GM18507 (cell line): ENCODE results near the gene CCNDBP1.
"Not testable (repeated sequence)": the region's sequence is repeated elsewhere in the genome, so short reads cannot be mapped to it uniquely, and the experiment has no call there.

Experiments
- DNase-seq: peaks from one replicate; pipeline ENCODE4 v3.0.0; 2011; ENCODE audit warnings: low read depth; ENCODE audit not compliant: insufficient read length; ENCODE audit errors: extremely low spot score
- FAIRE-seq: peaks from 2 replicates; lab custom pipeline; 2011; peaks lifted over from hg19 to GRCh38; lab: Jason Lieb, UNC

CCNDBP1 gene

DNA sequence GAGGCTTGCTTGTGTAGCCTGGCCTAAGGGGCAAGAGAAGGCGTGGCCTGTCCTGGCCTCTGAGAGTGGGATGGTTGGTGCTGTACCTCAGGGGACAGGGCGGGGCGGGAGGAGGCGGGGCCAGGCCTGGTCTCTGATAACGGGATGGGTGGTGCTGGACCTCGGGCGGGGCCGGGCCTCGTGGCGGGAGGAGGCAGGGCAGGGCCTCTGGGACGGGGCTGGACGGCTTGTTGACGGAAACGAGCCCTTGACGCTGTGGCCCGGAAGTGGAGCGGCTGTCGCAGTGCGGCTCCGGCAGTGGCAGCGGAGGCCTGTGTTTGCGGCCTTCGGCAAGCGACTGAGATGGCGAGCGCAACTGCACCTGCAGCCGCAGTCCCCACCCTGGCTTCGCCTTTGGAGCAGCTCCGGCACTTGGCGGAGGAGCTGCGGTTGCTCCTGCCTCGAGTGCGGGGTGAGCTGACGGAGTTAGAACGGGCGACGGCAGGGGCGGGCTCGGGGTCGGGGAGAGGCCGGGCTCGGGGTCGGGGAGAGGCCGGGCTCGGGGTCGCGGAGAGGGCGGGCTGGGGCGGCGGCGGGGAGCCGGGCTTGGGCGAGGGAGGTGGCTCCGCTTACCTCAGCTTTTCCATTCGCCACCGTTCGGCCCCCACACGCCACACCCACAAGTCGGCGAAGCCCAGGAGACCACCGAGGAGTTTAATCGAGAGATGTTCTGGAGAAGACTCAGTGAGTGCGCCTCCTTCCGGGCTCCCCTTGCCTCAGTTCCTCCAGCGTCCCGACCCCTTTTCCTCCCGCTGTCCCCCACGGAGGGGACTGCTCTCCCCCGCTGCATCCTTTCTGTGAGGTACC is at the start of gene CCNDBP1:
Gene CCNDBP1 (plus strand): TSS at position 247 of the 846 bp plus-strand sequence. CDS start 96 bp downstream, at position 343.
- FAIRE-seq (peak; percentile 99), DNase-seq (peak; percentile 98)

DNA sequence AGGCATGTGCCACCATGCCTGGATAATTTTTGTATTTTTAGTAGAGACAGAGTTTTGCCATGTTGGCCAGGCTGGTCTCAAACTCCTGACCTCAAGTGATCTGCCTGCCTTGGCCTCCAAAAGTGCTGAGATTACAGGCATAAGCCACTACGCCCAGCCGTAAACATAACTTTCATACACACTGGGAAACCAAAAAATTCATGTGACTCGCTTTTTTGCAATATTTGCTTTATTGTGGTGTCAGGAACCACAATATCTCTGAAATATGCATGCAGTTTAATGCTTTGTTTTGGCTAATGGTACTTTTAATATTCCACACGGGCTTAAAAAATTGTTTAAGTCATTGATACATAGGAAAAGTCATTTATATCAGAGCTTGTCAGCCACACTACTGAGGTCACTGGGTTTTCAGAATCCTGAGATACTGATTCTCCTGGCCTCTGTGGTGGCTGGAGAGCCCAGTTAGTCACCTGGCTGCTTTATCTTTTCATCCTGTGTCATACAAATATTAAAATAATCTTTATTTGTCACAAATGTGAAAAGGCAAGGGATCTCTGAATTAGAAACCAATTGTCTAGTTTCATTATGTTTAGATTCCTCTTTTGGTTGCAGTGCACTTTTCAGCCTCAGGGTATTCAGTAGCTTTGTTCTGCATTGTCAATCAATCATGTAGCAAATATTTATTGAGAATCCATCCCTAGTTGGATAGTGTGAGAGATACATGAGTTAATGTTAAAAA is 41.8 kb upstream of the CCNDBP1 start:
- DNase-seq (no peak), FAIRE-seq (peak; percentile 69)

GRCh38 chr15:43144512-43144911 is 40.7 kb upstream of the CCNDBP1 start:
- no peak for DNase-seq
- FAIRE-seq, result peak; percentile 78

DNA sequence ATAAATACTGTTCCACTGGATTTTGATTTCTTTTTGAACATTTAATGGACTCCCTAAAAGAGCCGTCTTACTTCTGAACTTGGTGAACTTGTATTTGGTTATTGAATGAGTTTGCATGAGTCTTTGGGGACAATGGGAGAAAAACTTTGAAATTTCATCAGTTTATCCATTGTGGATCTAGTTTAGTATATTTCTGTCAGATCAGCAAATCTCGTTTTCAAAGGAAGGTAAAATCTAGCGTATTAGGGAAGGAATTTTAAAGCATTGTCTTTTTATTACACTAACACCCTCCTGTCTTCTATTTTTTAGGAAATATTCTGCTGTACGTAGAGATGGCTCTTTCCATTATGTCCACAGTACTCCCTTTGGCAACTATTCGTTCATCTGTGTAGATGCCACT is 39.0 kb upstream of the CCNDBP1 start:
- FAIRE-seq (no peak), DNase-seq (no peak)

GRCh38 chr15:43150191-43150929 is 34.8 kb upstream of the CCNDBP1 start:
- DNase-seq (no peak), FAIRE-seq (no peak)

DNA sequence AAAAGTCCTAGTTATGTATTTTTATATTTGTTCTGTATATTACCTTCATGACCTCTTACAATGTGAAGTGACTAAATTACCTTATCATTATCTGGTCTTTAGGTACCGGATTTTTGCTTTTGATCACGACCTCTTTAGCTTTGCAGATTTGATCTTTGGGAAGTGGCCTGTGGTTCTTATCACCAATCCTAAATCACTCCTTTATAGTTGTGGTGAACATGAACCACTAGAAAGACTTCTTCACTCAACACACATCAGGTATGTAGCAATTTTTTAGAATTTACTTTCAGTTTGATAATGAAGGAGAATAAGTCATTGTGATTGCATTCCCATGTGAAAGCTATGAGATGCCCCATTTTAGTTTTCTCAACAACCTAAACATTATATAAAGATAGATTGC is 33.5 kb upstream of the CCNDBP1 start:
- no peak for FAIRE-seq

DNA sequence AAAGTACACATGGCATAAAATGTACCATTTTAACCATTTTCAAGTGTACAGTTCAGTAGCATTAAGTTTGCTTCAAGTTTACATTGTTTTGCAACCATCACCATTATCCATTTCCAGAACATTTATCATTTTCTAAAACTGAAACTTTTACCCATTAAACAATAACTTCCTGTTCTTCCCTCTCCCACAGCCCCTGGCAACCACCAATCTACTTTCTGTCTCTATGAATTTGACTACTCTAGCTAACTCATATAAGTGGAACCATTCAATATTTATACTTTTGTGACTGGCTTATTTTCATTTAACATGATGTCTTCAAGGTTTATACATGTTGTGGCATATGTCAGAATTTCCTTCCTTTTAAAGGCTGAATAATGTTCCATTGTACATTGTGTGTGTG is 31.9 kb upstream of the CCNDBP1 start:
- DNase-seq (no peak), FAIRE-seq (peak; percentile 26)

More for the DNA sequence above, 33.5 kb upstream of the CCNDBP1 start:
- no peak for DNase-seq

GRCh38 chr15:43165801-43166325 is 19.3 kb upstream of the CCNDBP1 start:
- DNase-seq, result no peak
- FAIRE-seq, result no peak

GRCh38 chr15:43167261-43167660 is 17.9 kb upstream of the CCNDBP1 start:
- not testable (repeated sequence) for FAIRE-seq, DNase-seq

GRCh38 chr15:43168192-43169107 is 16.8 kb upstream of the CCNDBP1 start:
- FAIRE-seq (no peak), DNase-seq (no peak)

DNA sequence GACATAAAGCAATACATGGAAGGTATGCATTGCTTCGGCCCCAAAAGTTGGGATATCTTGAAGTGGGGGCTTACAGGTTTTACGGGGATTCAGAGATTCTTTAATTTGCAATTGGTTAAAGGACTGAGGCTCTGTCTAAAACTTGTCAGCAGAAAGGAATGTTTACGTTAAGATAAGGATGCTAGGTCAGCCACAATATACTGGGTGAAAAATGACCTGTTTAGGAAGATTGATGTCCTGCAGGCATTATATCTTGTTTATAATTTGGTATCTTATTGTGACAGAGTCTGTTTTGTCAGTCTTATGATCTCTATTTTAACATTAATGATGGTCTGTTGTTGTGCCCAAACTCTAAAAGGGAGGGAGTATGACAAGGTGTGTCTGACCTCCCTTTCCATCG is 15.3 kb upstream of the CCNDBP1 start:
- DNase-seq (no peak), FAIRE-seq (no peak)

DNA sequence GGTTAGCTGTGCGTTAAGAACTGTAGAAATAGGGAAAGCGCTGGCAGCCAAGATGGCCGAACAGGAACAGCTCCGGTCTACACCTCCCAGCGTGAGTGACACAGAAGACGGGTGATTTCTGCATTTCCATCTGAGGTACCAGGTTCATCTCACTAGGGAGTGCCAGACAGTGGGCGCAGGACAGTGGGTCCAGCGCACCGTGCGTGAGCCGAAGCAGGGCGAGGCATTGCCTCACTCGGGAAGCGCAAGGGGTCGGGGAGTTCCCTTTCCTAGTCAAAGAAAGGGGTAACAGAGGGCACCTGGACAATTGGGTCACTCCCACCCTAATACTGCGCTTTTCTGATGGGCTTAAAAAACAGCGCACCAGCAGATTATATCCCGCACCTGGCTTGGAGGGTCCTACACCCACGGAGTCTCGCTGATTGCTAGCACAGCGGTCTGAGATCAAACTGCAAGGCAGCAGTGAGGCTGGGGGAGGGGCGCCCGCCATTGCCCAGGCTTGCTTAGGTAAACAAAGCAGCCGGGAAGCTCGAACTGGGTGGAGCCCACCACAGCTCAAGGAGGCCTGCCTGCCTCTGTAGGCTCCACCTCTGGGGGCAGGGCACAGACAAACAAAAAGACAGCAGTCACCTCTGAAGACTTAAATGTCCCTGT is 9.4 kb upstream of the CCNDBP1 start:
- DNase-seq, FAIRE-seq: not testable (repeated sequence)

DNA sequence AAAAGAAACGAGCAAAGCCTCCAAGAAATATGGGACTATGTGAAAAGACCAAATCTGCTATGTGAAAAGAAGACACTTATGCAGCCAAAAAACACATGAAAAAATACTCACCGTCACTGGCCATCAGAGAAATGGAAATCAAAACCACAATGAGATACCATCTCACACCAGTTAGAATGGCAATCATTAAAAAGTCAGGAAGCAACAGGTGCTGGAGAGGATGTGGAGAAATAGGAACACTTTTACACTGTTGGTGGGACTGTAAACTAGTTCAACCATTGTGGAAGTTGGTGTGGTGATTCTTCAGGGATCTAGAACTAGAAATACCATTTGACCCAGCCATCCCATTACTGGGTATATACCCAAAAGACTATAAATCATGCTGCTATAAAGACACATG is 8.1 kb upstream of the CCNDBP1 start:
- FAIRE-seq, result not testable (repeated sequence)

DNA sequence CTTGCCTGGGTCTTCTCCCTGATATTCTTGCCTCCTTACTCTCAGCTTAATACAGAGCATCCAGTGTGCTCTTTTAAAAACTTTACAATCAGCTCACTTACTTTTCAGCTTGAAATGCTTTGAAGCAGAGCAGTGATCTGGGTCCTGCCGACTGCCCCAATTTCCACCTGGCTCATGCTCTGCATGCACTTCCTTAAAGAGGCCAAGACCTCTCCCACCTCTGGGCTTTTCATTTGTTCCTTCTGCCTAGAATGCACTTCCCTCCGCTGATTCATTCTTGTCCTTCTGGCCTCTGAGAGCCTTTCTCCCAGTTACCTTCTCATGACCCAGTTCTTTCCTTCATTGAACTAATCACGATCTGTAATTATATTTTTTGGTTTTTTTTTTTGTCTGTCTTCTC is 1.9 kb upstream of the CCNDBP1 start:
- FAIRE-seq, result no peak
- DNase-seq, result no peak

More for the DNA sequence above, 8.1 kb upstream of the CCNDBP1 start:
- DNase-seq, result not testable (repeated sequence)

- DNase-seq (no peak), FAIRE-seq (no peak)
Observed at GRCh38 chr15:43184407-43185124, 637 bp upstream of the CCNDBP1 start.

DNA sequence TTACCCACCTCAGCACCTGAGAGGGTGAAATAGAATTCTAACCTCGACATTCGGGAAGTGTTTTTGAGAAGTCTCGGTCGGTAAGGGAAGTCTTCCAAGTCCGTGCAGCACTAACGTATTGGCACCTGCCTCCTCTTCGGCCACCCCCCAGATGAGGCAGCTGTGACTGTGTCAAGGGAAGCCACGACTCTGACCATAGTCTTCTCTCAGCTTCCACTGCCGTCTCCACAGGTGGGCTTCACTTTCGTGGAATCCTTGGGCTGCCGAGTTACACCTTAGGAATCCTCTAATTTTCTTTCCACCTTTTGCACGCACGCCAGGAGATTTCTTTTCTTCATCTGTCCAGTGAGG is 775 bp downstream of the CCNDBP1 start:
- FAIRE-seq, result peak; percentile 26
- DNase-seq, result no peak

- FAIRE-seq (peak; percentile 21), DNase-seq (no peak)
Observed at GRCh38 chr15:43187544-43188155, 2.4 kb downstream of the CCNDBP1 start.
